ENCODE data around the gene COL8A1.

The COL8A1 gene

DNA sequence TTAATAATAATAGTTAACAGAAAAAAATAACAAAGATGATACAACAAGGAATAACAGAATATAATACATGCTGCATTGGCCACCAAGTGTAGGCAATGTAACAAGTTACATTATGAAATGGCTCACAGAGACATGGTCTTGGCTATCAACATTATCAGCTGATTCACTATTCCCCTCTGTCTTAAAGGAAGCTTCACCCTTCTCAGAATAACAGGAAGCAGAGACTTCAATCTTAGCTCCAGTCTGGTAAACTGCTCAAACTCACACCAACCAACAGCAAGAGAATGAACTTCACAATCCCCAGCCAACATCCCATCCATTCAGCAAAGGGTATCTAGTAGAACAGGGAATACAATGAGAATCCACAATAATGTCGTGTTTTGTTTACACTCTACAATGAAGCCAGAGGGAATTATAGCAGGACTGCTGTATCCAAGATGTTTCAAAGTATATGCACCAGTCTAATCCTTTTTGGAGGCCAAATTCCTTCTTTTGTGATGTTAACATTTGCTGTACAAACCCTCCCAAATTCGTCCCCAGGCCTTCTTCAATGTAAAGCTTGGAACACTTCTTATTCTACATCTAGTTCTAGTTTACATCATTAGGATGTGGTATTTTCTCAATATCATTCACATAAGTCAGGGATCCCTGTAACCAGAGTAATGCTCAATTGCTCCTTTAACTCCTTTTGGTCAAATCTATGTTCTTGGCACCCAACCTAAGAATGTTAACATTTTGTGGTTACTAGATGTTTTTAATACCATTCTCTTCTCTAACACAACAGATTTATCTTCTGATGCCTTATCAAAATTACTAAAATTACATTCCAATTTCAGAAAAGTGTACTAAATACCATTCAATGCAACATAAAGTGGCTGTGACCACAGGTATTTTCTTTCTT lies 126.9 kb downstream of the COL8A1 start:
- DNase-seq: no peak

DNA sequence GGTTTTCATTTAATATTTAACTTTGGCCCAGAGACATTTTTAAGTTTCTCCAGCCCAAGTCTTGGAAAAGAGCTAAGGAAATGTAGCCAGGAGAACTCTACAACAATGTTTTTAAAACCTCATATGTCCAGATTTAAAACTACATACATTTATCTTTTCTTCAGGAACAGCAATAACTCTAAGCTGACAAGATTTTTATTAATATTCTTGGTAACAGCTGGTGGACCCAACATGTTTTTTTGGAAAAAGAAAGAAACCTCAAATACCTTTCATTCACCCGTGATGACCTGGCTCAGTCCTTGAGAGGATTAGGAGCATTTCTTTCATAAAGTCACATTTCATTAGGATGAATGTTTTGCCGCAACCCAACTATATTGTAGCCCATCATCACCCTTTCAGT lies 128.9 kb downstream of the COL8A1 start:
- DNase-seq: no peak

DNA sequence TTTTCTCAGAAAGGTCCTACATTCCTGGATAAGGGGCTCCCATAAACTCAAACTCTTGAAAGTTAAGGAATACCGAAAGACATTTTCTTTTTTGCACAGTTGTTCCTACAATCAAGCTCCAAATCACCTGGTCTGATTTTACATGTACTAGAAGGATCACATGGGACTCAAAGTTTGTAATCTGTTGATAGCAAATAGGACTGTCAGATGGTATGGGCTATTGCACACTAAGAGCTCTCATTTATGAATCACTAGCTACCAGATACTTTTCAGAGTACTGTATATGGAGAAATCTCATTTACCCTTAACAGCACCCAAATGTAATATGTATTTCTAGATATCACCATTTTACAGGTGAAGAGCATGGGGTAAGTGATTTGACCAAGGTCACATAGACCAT lies 129.7 kb downstream of the COL8A1 start:
- DNase-seq: no peak

DNA sequence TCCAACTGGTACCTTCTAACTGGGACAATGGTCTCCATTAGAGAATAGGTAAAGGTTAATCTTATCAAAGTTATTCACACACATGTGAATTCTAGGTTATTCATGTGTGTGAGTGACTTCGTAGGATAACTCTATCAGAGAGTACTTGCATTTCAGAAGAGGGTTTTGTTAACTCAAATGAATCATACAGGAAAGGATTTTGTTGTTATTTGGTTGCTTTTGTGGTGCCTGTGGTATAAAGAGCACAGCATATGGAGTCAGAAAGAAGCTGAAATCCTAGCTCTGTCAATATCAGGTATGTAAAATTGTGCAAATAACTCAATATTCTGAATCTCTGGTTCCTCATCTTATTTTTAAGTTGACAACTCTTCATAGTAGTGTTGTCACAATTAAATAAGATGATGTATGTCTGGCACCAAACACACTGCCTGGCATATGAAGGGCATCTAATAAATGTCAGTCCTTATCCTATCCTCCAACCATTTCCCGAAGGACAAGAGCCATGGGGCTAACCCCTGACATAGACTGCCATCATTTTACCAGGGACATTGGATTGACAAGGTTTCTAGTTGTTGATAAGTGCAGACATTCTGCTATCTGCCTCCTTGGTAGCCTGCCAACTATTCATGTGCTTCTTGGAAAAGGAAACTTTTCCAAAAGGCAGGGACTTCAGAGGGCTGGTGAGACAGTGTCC lies 130.6 kb downstream of the COL8A1 start:
- DNase-seq: no peak

DNA sequence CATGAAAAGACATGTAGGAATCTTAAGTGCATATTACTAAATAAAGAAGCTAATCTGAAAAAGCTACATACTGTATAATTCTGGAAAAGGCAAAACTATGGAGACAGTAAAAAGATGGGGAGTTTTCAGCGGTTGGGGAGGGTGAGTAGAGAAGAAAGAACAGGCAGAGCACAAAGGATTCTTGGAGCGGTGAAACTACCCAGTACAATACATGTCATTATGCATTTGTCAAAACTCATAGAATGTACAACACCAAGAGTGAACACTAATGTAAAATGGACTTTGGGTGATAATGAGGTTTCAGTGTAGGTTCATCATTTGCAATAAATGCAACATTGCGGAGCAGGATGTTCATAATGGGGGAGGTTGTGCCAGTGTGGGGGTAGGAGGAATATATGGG lies 133.8 kb downstream of the COL8A1 start:
- no peak for DNase-seq

DNA sequence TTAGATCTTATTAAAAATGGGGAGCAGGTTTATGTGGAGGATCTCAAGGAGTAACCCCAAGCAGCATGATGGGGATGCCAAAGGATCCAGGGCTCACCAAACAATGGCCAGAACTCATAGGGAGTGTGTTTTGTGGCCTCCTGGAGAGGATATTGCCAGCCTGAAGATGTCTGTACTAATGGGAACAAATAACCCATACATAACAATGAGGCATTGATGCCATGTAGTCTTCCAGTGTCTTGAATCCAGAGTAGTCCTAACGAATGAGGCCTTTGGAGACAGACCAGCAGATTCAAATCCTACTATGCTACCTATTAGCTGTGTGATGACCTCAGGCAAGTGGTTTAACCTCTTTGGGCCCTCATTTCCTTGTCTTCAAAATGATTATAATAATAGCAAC lies 134.3 kb downstream of the COL8A1 start:
- no peak for DNase-seq

DNA sequence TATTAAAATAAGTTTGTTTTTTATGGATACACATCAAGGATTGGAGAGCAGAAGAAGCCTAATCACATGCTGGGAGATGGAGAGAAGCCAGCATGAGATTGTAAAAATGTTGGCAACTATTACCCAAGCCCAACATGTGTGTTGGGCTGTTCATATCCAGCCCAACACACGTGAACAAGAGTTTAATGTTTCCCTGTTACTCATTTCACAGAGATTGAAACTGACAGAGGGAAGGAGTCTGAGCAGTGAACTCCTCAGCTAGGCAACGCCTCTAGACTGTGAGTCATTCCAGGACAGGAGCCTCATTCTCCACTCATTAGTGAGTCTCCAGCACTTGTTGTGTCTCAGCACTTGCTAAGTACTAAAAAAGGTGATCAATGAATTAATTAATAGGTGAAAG lies 136.1 kb downstream of the COL8A1 start:
- DNase-seq: no peak

DNA sequence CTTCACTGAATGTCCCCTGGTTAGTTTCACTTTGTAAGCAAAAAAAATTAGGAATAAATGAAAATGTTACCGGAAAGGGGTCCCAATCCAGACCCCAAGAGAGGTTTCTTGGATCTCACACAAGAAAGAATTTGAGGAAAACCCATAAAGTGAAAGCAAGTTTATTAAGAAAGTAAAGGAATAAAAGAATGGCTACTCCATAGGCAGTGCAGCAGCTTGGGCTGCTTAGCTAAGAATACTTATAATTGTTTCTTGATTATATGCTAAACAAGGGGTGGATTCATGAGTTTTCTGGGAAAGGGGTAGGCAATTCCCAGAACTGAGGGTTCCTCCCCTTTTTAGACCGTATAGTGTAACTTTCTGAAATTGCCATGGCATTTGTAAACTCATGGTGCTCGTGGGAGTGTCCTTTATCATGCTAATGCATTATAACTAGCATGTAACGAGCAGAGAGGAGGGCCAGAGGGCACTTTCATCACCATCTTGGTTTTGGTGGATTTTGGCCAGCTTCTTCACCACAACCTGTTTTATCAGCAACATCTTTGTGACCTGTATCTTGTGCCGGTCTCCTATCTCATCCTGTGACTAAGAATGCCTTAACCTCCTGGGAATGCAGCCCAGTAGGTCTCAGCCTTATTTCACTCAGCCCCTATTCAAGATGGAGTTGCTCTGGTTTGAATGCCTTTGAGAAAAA lies 138.3 kb downstream of the COL8A1 start:
- DNase-seq: no peak

DNA sequence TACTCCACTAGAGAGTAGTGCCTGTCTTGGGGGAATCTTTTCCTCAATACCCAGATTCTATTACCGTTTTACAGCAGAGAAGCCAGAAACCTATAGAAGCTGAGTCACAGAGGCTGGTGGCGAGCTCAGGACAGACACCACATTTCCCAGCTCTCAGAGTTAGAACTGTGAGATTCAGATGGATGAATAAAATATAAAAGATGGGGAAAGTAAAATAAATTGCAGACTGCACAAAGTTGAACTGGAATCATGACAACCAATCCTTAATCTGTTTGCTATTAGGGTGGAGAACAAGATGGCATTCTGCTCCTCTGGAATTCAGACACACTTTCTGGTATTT lies 138.8 kb downstream of the COL8A1 start:
- no peak for DNase-seq

DNA sequence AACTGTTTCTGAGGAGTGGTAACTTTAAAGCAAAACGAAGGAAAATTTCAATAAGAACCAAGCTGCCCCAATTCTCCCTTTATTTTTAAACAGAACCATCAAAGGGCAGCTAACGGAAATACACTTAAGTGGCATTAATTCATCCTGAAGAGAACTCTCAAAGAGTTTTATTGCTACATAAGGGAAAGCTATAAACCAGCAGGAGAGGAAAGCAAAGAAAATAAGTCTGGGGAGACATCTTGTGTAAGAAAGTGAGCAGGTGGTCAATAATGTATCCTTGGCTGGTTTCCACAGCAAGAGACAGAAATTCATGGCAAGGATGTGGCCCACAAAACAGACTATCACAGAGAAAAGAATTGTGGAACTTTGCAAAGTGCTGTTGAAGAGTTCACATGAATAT lies 139.3 kb downstream of the COL8A1 start:
- no peak for DNase-seq

DNA sequence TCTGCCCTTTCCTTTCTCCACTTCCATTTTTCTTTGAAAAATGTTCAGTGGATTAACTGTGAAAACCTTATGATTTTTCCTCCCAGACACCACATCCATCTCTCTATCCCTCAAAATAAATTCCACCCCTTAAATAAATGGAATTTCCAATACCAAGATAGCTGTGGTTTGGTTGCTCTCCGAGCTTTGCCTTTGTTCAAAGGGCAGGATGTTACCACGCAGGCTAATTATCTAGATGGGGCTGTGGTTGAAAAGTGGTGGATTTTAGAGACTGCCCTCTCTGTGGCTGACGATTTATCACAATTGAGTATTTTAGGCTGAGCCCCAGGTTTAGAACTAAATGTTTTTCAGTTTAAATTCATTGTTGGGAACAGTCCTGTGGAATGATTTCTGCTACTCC lies 142.4 kb downstream of the COL8A1 start:
- DNase-seq: no peak

DNA sequence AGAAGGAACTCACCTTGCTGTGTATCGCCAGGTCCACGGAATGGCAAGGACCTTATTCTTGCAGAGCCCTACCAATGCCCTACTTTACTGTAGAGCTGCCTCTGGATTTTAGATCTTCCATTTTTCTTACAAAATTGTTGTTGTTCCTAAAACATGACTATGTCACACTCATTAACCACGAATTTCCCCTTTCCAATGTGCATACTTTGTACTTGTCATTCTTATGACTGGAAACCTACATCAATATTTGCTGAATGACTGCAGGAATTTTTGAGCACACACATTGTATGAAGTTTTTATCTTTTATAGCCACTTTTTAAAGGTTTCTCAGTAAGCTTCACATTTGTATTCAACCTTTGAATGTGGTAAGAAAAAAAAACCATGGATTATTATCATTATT lies 143.4 kb downstream of the COL8A1 start:
- no peak for DNase-seq

DNA sequence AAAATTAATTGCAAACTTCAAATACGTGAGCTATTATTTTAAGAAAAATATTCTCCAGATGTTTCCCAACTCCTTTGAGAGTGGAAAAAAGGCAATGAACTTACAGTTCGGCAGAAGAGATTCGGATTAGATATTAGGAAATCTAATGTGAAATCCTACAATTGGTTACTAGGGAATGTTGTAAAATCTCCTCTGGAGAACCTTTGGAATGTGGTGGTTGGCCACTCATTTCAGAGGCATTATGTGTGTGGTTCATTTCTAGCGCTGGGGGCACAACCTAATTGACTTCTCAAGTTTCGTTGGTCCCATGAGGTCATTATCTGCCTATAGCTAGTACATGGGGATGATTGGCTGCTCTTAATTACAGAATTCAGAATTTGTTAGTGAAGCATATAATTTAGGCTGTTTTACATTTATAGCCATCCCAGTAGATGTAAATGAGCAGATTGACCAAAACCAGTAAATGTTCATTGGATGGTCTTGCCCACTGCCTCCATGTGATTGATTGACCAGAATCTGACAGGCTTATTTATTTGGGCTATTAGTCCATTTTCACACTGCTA lies 144.7 kb downstream of the COL8A1 start:
- DNase-seq: no peak

DNA sequence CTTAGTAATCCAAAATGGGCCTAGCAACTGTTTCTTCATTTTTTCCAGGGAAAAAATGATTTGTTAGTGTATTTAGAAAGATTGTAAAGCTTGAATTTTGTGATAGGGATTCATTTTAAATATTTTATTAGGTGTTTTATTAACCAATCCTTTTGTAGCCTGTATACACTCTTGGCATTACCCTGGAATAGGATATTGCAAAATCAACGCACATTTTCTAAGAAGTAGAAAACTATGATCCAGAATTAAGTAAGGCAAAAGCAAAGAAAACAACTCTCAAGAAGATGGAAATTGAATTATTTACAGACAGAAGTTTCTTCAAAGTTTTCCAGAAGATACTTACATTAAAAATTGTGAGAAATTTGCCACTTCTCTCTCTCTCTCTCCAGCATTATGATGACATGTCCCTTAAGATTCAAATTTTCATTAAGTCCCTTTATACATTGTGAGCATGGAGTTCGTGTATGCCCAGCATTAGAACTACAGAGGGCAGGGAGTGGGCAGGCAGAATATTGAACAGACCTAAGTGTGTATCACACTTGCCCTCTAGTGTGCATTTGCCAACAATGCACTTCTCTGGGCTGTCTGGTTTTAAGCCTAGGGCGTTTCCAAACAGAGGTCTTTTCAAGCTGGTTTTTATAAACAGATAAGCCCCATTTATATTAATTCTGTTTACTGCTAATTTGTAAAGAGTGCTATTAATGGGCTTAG lies 150.8 kb downstream of the COL8A1 start:
- peak; percentile 13 for DNase-seq

DNA sequence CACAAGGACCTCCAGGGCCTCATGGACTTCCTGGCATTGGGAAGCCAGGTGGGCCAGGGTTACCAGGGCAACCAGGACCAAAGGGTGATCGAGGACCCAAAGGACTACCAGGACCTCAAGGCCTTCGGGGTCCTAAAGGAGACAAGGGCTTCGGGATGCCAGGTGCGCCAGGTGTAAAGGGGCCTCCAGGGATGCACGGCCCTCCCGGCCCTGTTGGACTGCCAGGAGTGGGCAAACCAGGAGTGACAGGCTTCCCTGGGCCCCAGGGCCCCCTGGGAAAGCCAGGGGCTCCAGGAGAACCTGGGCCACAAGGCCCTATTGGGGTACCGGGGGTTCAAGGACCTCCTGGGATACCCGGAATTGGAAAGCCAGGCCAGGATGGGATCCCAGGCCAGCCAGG lies 156.1 kb downstream of the COL8A1 start:
- no peak for DNase-seq

DNA sequence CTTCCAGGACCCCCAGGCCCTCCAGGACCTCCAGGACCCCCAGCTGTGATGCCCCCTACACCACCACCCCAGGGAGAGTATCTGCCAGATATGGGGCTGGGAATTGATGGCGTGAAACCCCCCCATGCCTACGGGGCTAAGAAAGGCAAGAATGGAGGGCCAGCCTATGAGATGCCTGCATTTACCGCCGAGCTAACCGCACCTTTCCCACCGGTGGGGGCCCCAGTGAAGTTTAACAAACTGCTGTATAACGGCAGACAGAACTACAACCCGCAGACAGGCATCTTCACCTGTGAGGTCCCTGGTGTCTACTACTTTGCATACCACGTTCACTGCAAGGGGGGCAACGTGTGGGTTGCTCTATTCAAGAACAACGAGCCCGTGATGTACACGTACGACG lies 157.2 kb downstream of the COL8A1 start:
- no peak for DNase-seq

DNA sequence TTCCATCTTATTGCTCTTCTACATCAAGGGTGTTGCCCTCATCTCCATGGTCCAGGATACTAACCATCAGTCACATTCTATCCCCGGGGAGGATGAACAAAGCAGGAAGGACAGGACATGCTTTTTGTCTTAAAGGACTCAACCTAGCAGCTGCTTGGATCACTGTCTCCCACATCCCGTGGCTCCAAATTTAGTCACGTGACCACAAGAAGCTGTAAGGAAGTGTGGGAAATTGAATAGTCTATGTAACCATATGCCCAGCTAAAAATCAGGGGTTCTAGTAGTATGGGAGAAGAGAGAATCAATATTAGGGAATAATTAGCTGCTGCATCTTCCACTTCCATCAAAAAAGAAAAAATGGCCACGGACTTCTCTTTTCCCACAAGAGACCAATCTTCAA lies 161.0 kb downstream of the COL8A1 start:
- DNase-seq: no peak

DNA sequence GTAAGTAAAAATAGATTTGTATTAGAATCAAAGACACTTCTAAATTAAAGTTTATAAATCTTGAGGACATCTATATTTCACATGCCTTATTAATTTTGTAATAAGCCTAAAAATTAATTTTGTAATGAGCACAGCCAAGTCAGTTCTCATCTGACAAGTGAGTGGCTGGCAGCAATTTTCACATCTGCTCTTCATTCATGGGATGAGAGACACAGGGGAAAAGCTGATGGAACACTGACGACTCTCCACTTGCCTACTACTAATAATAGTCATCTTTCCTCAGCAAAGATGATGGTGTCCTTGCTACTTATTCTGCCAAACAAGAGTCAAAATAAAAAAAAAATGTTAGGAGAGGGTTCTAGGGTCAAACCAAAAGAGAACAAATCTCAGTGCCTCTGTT lies 164.9 kb downstream of the COL8A1 start:
- no peak for DNase-seq

DNA sequence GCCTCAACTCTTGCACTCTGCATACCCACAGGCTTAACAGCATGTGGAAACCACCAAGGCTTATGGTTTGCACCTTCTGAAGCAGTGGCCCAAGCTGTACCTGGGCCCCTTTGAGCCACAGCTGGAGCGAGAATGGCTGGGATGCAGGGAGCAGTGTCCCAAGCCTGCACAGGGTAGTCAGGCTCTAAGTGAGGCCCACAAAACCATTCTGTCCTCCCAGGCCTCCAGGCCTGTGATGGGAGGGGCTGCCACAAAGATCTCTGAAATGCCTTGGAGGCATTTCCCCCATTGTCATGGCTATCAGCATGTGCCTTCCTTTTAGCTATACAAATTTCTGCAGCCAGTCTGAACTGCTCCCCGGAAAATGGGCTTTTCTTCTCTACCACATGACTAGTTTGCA lies 166.8 kb downstream of the COL8A1 start:
- DNase-seq: no peak

DNA sequence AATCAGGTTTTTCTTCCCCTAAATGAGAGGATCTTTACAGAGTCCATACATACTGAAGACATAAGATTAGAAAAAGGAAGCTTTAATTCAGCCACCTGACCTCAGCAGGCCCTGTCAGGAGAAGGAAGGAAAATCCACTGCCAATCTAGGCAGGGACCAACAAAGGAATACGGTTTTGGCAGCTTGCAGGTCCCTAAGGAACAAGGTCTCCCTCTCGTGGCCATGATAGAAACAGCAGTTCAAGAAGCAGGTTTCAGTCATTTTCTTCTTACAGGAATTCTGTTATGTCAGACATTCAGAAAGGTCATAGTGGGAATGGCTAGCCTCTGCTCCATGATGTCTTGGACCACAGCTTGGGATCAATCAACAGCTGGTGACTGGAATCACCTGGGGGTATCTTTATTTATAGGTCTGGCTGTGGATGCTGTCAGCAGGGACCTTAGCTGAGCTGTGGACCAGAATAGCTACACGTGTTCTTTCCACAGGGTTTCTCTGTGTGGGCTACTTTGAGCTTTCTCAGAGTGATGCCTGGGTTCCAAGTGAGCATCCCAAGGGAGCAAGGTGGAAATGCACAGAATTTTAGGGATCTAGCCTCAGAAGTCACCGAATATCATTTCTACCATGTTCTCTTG lies 169.9 kb downstream of the COL8A1 start:
- peak; percentile 9 for DNase-seq

DNA sequence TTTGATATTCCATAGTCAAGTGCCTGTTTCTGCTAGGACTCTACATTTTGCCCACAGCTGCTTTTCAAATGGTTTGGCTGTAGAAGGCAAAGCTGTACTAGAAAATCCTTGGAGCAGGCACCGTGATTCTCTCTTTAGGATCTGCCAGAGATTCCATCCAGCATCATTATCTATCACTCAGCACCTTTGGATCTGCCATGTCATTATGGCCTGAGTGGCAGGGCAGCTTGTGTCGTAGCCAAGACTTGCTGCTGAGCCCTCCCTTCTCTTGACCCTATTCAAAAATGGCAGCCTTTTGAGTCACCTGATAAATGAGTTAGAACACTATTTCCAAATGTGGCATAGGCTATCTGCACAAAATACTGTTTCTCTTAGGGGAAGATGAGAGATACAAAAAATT lies 171.2 kb downstream of the COL8A1 start:
- DNase-seq: no peak

DNA sequence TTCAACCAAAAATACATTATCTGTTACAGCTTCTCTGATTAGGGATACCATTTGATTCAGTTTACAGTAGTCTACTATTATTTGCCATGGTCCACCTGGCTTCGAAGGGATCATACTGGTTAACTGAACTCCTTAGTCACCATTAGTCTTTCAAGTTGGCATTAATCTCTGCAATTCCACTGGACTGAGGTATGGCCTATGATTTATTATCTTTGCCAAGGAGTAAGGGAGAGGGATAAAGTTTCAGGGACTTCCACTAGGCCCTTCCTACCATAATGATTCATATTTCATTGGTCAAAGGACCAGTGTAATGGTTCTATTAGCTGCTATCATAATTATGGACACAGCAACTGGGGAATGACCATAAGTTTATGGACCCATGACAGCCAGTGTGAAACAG lies 172.0 kb downstream of the COL8A1 start:
- DNase-seq: no peak

DNA sequence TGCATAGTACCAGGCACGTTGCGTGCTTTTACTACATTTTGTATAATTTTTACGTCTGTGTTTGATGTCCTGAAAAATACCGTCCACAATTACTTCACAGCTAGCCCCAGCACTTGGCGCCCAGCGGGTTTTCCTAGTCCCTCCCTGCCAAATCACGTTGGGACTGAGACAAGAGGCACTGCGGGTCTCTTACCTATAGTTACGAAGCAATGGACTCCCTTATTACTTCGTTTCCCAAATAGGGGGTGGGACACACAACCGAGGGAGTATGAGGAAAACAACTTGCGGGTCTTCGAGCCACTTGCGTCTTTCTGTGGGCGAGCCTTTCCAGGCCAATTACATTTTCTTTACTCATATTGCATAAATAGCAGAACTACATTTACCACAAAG lies 178.6 kb downstream of the COL8A1 start:
- DNase-seq: no peak
